HG03196 (cell line): ENCODE results near the gene ANKRD49.
A peak's percentile ranks its signal among the peaks of the same experiment; 100 is the strongest.

Experiments
- ATAC-seq: cut with Tn5 transposase; IDR thresholded peaks from one replicate; pipeline ENCODE4 v1.9.1; 2021; ENCODE audit not compliant: unreplicated experiment

ANKRD49 gene

DNA sequence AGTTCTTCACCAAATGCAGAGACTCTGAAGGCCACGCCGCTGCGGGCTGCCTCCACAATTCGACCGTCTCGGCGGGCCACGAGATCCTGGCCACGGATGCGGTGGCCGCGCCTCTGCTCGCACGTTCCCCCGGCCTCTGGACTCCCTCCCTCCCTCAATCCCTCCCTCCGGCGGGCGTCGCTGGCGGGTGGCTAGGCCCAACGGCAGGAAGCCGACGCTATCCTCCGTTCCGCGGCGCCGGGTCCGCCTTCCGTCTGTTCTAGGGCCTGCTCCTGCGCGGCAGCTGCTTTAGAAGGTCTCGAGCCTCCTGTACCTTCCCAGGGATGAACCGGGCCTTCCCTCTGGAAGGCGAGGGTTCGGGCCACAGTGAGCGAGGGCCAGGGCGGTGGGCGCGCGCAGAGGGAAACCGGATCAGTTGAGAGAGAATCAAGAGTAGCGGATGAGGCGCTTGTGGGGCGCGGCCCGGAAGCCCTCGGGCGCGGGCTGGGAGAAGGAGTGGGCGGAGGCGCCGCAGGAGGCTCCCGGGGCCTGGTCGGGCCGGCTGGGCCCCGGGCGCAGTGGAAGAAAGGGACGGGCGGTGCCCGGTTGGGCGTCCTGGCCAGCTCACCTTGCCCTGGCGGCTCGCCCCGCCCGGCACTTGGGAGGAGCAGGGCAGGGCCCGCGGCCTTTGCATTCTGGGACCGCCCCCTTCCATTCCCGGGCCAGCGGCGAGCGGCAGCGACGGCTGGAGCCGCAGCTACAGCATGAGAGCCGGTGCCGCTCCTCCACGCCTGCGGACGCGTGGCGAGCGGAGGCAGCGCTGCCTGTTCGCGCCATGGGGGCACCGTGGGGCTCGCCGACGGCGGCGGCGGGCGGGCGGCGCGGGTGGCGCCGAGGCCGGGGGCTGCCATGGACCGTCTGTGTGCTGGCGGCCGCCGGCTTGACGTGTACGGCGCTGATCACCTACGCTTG is 50.2 kb downstream of the ANKRD49 start, which contains the start of gene FUT4:
TSS of gene FUT4 (plus strand) at position 227 of the 951 bp plus-strand sequence. CDS start at position 440, 213 bp downstream.
- peak; percentile 90 for ATAC-seq

DNA sequence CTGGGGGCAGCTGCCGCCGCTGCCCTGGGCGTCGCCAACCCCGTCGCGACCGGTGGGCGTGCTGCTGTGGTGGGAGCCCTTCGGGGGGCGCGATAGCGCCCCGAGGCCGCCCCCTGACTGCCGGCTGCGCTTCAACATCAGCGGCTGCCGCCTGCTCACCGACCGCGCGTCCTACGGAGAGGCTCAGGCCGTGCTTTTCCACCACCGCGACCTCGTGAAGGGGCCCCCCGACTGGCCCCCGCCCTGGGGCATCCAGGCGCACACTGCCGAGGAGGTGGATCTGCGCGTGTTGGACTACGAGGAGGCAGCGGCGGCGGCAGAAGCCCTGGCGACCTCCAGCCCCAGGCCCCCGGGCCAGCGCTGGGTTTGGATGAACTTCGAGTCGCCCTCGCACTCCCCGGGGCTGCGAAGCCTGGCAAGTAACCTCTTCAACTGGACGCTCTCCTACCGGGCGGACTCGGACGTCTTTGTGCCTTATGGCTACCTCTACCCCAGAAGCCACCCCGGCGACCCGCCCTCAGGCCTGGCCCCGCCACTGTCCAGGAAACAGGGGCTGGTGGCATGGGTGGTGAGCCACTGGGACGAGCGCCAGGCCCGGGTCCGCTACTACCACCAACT is 51.0 kb downstream of the ANKRD49 start:
- ATAC-seq: no peak

DNA sequence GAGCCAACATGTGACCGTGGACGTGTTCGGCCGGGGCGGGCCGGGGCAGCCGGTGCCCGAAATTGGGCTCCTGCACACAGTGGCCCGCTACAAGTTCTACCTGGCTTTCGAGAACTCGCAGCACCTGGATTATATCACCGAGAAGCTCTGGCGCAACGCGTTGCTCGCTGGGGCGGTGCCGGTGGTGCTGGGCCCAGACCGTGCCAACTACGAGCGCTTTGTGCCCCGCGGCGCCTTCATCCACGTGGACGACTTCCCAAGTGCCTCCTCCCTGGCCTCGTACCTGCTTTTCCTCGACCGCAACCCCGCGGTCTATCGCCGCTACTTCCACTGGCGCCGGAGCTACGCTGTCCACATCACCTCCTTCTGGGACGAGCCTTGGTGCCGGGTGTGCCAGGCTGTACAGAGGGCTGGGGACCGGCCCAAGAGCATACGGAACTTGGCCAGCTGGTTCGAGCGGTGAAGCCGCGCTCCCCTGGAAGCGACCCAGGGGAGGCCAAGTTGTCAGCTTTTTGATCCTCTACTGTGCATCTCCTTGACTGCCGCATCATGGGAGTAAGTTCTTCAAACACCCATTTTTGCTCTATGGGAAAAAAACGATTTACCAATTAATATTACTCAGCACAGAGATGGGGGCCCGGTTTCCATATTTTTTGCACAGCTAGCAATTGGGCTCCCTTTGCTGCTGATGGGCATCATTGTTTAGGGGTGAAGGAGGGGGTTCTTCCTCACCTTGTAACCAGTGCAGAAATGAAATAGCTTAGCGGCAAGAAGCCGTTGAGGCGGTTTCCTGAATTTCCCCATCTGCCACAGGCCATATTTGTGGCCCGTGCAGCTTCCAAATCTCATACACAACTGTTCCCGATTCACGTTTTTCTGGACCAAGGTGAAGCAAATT is 51.7 kb downstream of the ANKRD49 start:
- ATAC-seq: no peak

DNA sequence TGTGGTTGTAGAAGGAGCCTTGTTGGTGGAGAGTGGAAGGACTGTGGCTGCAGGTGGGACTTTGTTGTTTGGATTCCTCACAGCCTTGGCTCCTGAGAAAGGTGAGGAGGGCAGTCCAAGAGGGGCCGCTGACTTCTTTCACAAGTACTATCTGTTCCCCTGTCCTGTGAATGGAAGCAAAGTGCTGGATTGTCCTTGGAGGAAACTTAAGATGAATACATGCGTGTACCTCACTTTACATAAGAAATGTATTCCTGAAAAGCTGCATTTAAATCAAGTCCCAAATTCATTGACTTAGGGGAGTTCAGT is 52.3 kb downstream of the ANKRD49 start:
- no peak for ATAC-seq

DNA sequence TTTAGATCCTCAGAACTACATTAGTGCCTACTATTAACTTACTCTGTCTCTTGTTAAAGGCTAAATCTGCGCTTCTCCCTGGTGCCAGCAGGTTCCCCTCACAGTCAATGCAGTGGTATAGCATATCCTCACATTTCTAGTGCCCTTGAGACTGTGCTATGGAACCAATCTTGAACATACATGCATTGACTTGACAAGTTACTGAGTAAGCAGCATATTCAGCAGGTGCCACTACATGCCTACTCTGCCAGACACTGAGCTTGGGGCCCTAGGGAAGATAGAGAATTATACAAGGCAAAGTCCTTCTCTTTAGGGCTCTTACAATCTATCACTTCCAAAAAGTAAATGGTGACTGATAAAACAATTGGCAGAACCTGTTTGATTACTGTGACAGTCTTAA is 53.1 kb downstream of the ANKRD49 start:
- no peak for ATAC-seq

DNA sequence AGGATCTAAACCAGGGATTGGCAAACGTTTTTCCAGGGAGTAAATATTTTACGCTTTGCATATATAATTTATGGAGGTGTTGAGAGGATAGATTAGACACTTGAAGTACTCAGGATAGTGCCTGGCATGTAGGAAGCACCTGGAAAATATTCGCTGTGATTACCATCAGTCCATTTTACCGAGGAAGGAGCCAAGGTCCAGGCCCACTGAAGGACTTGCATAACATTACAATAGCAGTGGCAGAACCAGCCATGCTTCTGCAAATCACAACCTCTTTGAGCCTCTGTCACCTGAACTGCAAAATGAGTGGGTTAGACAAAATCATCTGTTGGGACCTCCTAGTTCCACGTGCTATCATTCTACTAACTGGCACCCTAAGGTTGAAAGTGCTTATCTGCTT is 55.4 kb downstream of the ANKRD49 start:
- ATAC-seq: no peak
